HepG2 (cell line): ENCODE measurements around the gene BAZ2A. TPM values are rescaled to one million over a fixed set of nuclear protein-coding genes. Genes with fewer than 3 reads are reported as not detected.

Experiments
- ARID4A ChIP-seq: sonication (generic); formaldehyde crosslinking; IDR thresholded peaks from 2 replicates; pipeline ENCODE4 v1.5.0; 2020; ENCODE audit warnings: mild to moderate bottlenecking, missing genetic modification reagents, borderline replicate concordance
- ATF3 ChIP-seq: sonication (generic); formaldehyde crosslinking; IDR thresholded peaks from 2 replicates; pipeline ENCODE4 v1.4.0; 2020; ENCODE audit warnings: missing genetic modification reagents
- CBFB ChIP-seq: sonication (generic); formaldehyde crosslinking; IDR thresholded peaks from 2 replicates; pipeline ENCODE4 v1.4.0; 2020; ENCODE audit warnings: missing genetic modification reagents
- DRAP1 ChIP-seq: IDR thresholded peaks from 2 replicates; pipeline ENCODE4 v1.6.1; 2016; ENCODE audit warnings: missing genetic modification reagents, missing compliant biosample characterization
- RXRA ChIP-seq: sonication (generic); formaldehyde crosslinking; IDR thresholded peaks from 2 replicates; pipeline ENCODE4 v1.5.1; 2020; ENCODE audit warnings: missing genetic modification reagents
- SKIL ChIP-seq: sonication (generic); formaldehyde crosslinking; IDR thresholded peaks from 2 replicates; pipeline ENCODE4 v1.8.0; 2022; ENCODE audit warnings: missing genetic modification reagents, mild to moderate bottlenecking, moderate library complexity, borderline replicate concordance
- ZNF142 ChIP-seq: sonication (generic); formaldehyde crosslinking; IDR thresholded peaks from 2 replicates; pipeline ENCODE4 v1.4.0; 2020; ENCODE audit warnings: missing genetic modification reagents
- ZNF224 ChIP-seq: sonication (generic); formaldehyde crosslinking; IDR thresholded peaks from 2 replicates; pipeline ENCODE4 v1.5.0; 2020; ENCODE audit warnings: mild to moderate bottlenecking, missing genetic modification reagents
- ZNF574 ChIP-seq: sonication (generic); formaldehyde crosslinking; IDR thresholded peaks from 2 replicates; pipeline ENCODE4 v1.4.0; 2020; ENCODE audit warnings: missing genetic modification reagents
- ZNF761 ChIP-seq: sonication (generic); formaldehyde crosslinking; conservative IDR thresholded peaks from 2 replicates; pipeline ENCODE4 v1.4.0; 2020; ENCODE audit warnings: mild to moderate bottlenecking, missing genetic modification reagents
- ZNF83 ChIP-seq: sonication (generic); formaldehyde crosslinking; IDR thresholded peaks from 2 replicates; pipeline ENCODE4 v1.4.0; 2020; ENCODE audit warnings: missing genetic modification reagents, mild to moderate bottlenecking, borderline replicate concordance
- ZSCAN12 ChIP-seq: sonication (generic); formaldehyde crosslinking; IDR thresholded peaks from 2 replicates; pipeline ENCODE4 v1.9.0; 2021; ENCODE audit warnings: mild to moderate bottlenecking, missing genetic modification reagents
- polyA plus RNA-seq, 8 experiments: library from polyadenylated mRNA; depleted of rRNA in 3 of 8; stranded (reverse) in 7 of 8; unstranded in 1 of 8; fragments of >200 nt; fragmentation: Illumina TruSeq in 4 of 8; extraction: Trizol in 4 of 8; gene quantifications; 2 replicates each; pipeline versions ENCODE4 v1.2.1 to v1.2.3, GENCODE V29; 2011 to 2016; ENCODE audit warnings: low read depth in 4 of 8, missing spikeins in 1 of 8, mixed read lengths in 1 of 8; ENCODE audit not compliant: insufficient read depth in 1 of 8
- total RNA-seq, 5 experiments: library from RNA; depleted of rRNA; stranded (reverse); fragments of >200 nt; fragmentation: Illumina TruSeq; extraction: Trizol; gene quantifications; 2 replicates each; pipeline ENCODE4 v1.2.3, GENCODE V29; 2016; ENCODE audit warnings: low read depth in 1 of 5

BAZ2A gene
- total and polyA plus RNA-seq, 2 of the 13 experiments (the other 11 are each of a cell fraction or from before 2014, with no cell fraction given) = 21.8 to 73.5 TPM

- TF ChIP-seq RXRA (CRISPR knock-in tag) (0 out of 2 replicates have a peak, but pooled peaks have one; percentile 21), SKIL (CRISPR knock-in tag) (peak; percentile 55; the same call in 1 of the 2 replicates), ARID4A (CRISPR knock-in tag) (peak; percentile 83; the same call in 1 of the 2 replicates), ZNF761 (CRISPR knock-in tag) (no peak), ZNF142 (no peak), CBFB (CRISPR knock-in tag) (peak; percentile 88), ZNF224 (CRISPR knock-in tag) (no peak), ATF3 (peak; percentile 60; the same call in 1 of the 2 replicates), ZNF574 (CRISPR knock-in tag) (peak; percentile 89), ZSCAN12 (no peak), DRAP1 (peak; percentile 20; the same call in 1 of the 2 replicates), ZNF83 (no peak; the same call in 1 of the 2 replicates)
Observed at GRCh38 chr12:56630180-56630632, at the start of gene BAZ2A (continued).
